Measurements from ENCODE around the gene LBR.

DNA sequence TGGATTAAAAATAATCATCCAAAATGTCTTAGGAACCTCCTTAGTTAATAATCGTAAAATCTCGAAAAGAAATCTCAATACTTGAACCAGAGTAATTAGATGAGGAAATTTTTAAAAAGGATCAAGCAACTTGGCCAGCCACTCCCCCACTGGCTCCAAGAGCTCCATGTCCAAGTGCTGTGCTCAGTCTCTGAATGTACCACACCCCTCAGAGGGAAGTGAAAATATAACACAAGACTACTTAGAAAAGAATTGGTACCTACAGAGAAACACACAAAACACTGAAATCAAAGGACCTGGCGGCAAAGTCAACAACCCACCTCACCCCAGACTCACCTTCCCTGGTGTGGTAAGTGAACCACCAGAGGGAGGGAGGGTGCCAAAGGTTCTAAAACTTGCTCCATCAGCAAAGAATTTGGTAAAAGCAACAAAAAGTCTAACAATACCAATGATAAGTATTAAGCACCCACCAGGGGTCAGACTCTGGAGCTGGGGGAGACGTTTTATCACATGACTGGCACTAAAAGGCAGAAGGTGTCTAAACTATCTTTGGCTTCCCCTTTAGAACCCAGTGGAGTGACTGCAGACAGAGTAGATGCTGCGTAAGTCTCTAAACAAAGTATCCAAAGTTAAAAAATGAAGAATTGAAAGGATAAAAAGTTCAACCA is 14.0 kb downstream of the LBR start:
- TF ChIP-seq, protein P1, sequence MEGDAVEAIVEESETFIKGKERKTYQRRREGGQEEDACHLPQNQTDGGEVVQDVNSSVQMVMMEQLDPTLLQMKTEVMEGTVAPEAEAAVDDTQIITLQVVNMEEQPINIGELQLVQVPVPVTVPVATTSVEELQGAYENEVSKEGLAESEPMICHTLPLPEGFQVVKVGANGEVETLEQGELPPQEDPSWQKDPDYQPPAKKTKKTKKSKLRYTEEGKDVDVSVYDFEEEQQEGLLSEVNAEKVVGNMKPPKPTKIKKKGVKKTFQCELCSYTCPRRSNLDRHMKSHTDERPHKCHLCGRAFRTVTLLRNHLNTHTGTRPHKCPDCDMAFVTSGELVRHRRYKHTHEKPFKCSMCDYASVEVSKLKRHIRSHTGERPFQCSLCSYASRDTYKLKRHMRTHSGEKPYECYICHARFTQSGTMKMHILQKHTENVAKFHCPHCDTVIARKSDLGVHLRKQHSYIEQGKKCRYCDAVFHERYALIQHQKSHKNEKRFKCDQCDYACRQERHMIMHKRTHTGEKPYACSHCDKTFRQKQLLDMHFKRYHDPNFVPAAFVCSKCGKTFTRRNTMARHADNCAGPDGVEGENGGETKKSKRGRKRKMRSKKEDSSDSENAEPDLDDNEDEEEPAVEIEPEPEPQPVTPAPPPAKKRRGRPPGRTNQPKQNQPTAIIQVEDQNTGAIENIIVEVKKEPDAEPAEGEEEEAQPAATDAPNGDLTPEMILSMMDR (IDR thresholded peaks at IDR 0.05), result no peak
- no peak for TF ChIP-seq POLR2A (IDR thresholded peaks at IDR 0.05)
